GM23248 (cell line): ENCODE data around the gene ARMC12.

ENCODE experiments used
- EZH2 ChIP-seq: fragments of 200-600 bp; sonication (generic); IDR thresholded peaks from 2 replicates; pipeline ENCODE4 v1.6.1; 2018; ENCODE audit warnings: antibody characterized with exemption, mild to moderate bottlenecking; ENCODE audit not compliant: insufficient read depth, poor library complexity, severe bottlenecking
- EZH2phosphoT487 ChIP-seq: fragments of 200-600 bp; sonication (generic); IDR thresholded peaks from 2 replicates; pipeline ENCODE4 v1.6.1; 2018; ENCODE audit warnings: antibody characterized with exemption, moderate library complexity, mild to moderate bottlenecking, low read depth; ENCODE audit not compliant: insufficient read depth

- TF ChIP-seq EZH2phosphoT487 (no peak), EZH2 (no peak)
Observed at GRCh38 chr6:35745509-35745908, 8.7 kb downstream of the ARMC12 start.
